HG03575 (cell line): ENCODE data around the gene PTPN9.

Experiments used
- ATAC-seq: cut with Tn5 transposase; IDR thresholded peaks from one replicate; pipeline ENCODE4 v1.9.1; 2021; ENCODE audit not compliant: unreplicated experiment, insufficient number of reproducible peaks, low FRiP score; ENCODE audit errors: extremely low read depth

The PTPN9 gene

GRCh38 chr15:75578948-75579920 is at the start of gene PTPN9:
Gene PTPN9 (minus strand): TSS chr15:75579315. CDS start chr15:75578776, 539 bp downstream.
- ATAC-seq: no peak

- no peak for ATAC-seq
Measured at GRCh38 chr15:75625542-75626347, 46.6 kb upstream of the PTPN9 start, which contains the start of gene SNUPN. Gene SNUPN (minus strand): TSS chr15:75625725. CDS start chr15:75621051, 4,674 bp downstream.

GRCh38 chr15:75622505-75622904 is 43.4 kb upstream of the PTPN9 start:
- ATAC-seq: no peak

- ATAC-seq: no peak
Measured at GRCh38 chr15:75620841-75621391, 41.8 kb upstream of the PTPN9 start.

GRCh38 chr15:75620058-75620820 is 41.1 kb upstream of the PTPN9 start:
- no peak for ATAC-seq

GRCh38 chr15:75616766-75617165 is 37.7 kb upstream of the PTPN9 start:
- no peak for ATAC-seq

GRCh38 chr15:75606711-75607699 is 27.9 kb upstream of the PTPN9 start:
- ATAC-seq: no peak

GRCh38 chr15:75606026-75606425 is 26.9 kb upstream of the PTPN9 start:
- ATAC-seq: no peak

- no peak for ATAC-seq
Measured at GRCh38 chr15:75599401-75599800, 20.3 kb upstream of the PTPN9 start.

GRCh38 chr15:75598361-75598760 is 19.2 kb upstream of the PTPN9 start:
- no peak for ATAC-seq

- ATAC-seq: no peak
Measured at GRCh38 chr15:75597667-75598341, 18.7 kb upstream of the PTPN9 start.

GRCh38 chr15:75596703-75597345 is 17.7 kb upstream of the PTPN9 start:
- no peak for ATAC-seq

- ATAC-seq: no peak
Measured at GRCh38 chr15:75594276-75594675, 15.2 kb upstream of the PTPN9 start.

- no peak for ATAC-seq
Measured at GRCh38 chr15:75591655-75592364, 12.7 kb upstream of the PTPN9 start.

GRCh38 chr15:75590239-75590638 is 11.1 kb upstream of the PTPN9 start:
- ATAC-seq: no peak

- no peak for ATAC-seq
Measured at GRCh38 chr15:75589071-75589470, 10.0 kb upstream of the PTPN9 start.
